ENCODE results near the gene RBM7. TPM values are rescaled to one million over a fixed set of nuclear protein-coding genes. Genes with fewer than 3 reads are reported as not detected.

Gene RBM7
- total RNA-seq, 1 experiment from 2014 or later, result 27.9 TPM

GRCh38 chr11:114399490-114400215 lies 813 bp upstream of the RBM7 start:
- RAD21 ChIA-PET (ENCODE audit: low non-redundant PET in 1 of 2, low total read pairs in 2 of 2, uncharacterized antibody in 2 of 2, unreplicated experiment in 2 of 2), result no interaction called here
- TF ChIP-seq EGR1 (IDR thresholded peaks at IDR 0.05; ENCODE audit: low read depth) (no peak), SIN3A (IDR thresholded peaks at IDR 0.05; ENCODE audit: low read depth) (0 out of 2 replicates have a peak, but pooled peaks have one; percentile 44)
- Histone ChIP-seq H3K4me1 (ENCODE audit: control insufficient read depth in 1 of 2, insufficient read depth in 2 of 2, low read length in 2 of 2) (peaks cover 0 to 14% of the 10 kb centered on the region in 2 experiments; a peak in 2 of 4 replicates), H3K27ac (ENCODE audit: low read depth, low read length) (peak overlapping the region; percentile 94), H3K4me3 (replicated peaks in 1 of 2; ENCODE audit: low read depth in 1 of 2, low read length in 2 of 2) (peak overlapping the region; percentile 71 to 86), H3K4me2 (ENCODE audit: low read length) (peak overlapping the region; percentile 89), H3K79me2 (ENCODE audit: insufficient read depth, low read length) (peaks cover 59% of the 10 kb centered on the region), H4K20me1 (ENCODE audit: insufficient read depth) (0 out of 2 replicates have a peak, but pooled peaks cover 3% of the 10 kb centered on the region), H3K9ac (ENCODE audit: low read length) (peak overlapping the region; percentile 95), H2AFZ (ENCODE audit: low read depth, low read length, poor library complexity, severe bottlenecking) (no peak overlapping the region), H3K27me3 (ENCODE audit: insufficient read depth, low read length) (no peaks in the 10 kb centered on the region), H3K36me3 (ENCODE audit: control insufficient read depth in 1 of 2, insufficient read depth in 2 of 2, low read length in 2 of 2) (peaks cover 0 to 7% of the 10 kb centered on the region in 2 experiments; a peak in 1 of 4 replicates), H3K9me2 (ENCODE audit: insufficient read depth) (no peaks in the 10 kb centered on the region), H3K9me3 (ENCODE audit: control insufficient read depth in 1 of 2, insufficient read depth in 1 of 2, low read depth in 1 of 2, low read length in 2 of 2) (no peaks in the 10 kb centered on the region)
- POLR2A ChIA-PET, result no interaction called here
- intact Hi-C loops (cut with micrococcal nuclease), result loop anchor here (1.0 to 5.0 kb wide), 3 partner anchors 40 to 527 kb away; partner anchors contain the start of gene REXO2
- ATAC-seq (peak; percentile 65), DNase-seq (ENCODE audit: low read depth, low spot score) (no peak)
- CTCF ChIA-PET, result no interaction called here
- BruUV-seq (replicated peaks), result TSS peak; percentile 80

GRCh38 chr11:114400915-114401223 lies 403 bp downstream of the RBM7 start:
- intact Hi-C loops (cut with micrococcal nuclease), result loop anchor here (1.0 to 5.0 kb wide), 2 partner anchors 38 to 529 kb away; partner anchors contain the start of gene REXO2
- Histone ChIP-seq H3K9me3 (ENCODE audit: control insufficient read depth in 1 of 2, insufficient read depth in 1 of 2, low read depth in 1 of 2, low read length in 2 of 2) (no peaks in the 10 kb centered on the region), H3K4me2 (ENCODE audit: low read length) (peak overlapping the region; percentile 89), H3K36me3 (ENCODE audit: control insufficient read depth in 1 of 2, insufficient read depth in 2 of 2, low read length in 2 of 2) (peaks cover 7% of the 10 kb centered on the region in 2 experiments; a peak in 3 of 4 replicates), H2AFZ (ENCODE audit: low read depth, low read length, poor library complexity, severe bottlenecking) (no peak overlapping the region), H3K9me2 (ENCODE audit: insufficient read depth) (no peaks in the 10 kb centered on the region), H3K9ac (ENCODE audit: low read length) (peak overlapping the region; percentile 95), H3K4me3 (replicated peaks in 1 of 2; ENCODE audit: low read depth in 1 of 2, low read length in 2 of 2) (peak overlapping the region; percentile 71 to 86), H3K79me2 (ENCODE audit: insufficient read depth, low read length) (peaks cover 71% of the 10 kb centered on the region), H4K20me1 (ENCODE audit: insufficient read depth) (0 out of 2 replicates have a peak, but pooled peaks cover 3% of the 10 kb centered on the region), H3K27ac (ENCODE audit: low read depth, low read length) (peak overlapping the region; percentile 94), H3K27me3 (ENCODE audit: insufficient read depth, low read length) (no peaks in the 10 kb centered on the region), H3K4me1 (ENCODE audit: control insufficient read depth in 1 of 2, insufficient read depth in 2 of 2, low read length in 2 of 2) (peaks cover 0 to 14% of the 10 kb centered on the region in 2 experiments; a peak in 2 of 4 replicates)
- ChIA-PET RAD21 (ENCODE audit: low non-redundant PET in 1 of 2, low total read pairs in 2 of 2, uncharacterized antibody in 2 of 2, unreplicated experiment in 2 of 2) (no interaction called here), POLR2A (no interaction called here), CTCF (no interaction called here)
- DNase-seq (ENCODE audit: low read depth, low spot score), result no peak
- no peak for TF ChIP-seq REST (IDR thresholded peaks at IDR 0.05; ENCODE audit: low read depth)
- no peak; the same call in 1 of the 2 replicates for TF ChIP-seq SIN3A (IDR thresholded peaks at IDR 0.05; ENCODE audit: low read depth)
- peak; percentile 86 for TF ChIP-seq CEBPB (IDR thresholded peaks at IDR 0.05; ENCODE audit: low read depth)
- BruUV-seq (replicated peaks), result TSS peak; percentile 62
- ATAC-seq, result no peak

Measured in HCT116 (cell line).